GM23338 (cell line): ENCODE data around the gene DMRTB1.

Source experiments
- CTCF ChIP-seq, 2 experiments: fragments of 200-600 bp in 1 of 2; sonication (generic) in 1 of 2; conservative IDR thresholded peaks; 2 replicates each; pipeline versions ENCODE4 v1.5.1 to v1.6.1; 2016 to 2017; ENCODE audit warnings: antibody characterized with exemption in 2 of 2, low read depth in 2 of 2, mild to moderate bottlenecking in 2 of 2, moderate library complexity in 1 of 2
- EZH2 ChIP-seq: fragments of 200-600 bp; sonication (generic); IDR thresholded peaks from one replicate; pipeline ENCODE4 v1.8.0; 2017; ENCODE audit warnings: antibody characterized with exemption, mild to moderate bottlenecking, low read depth; ENCODE audit not compliant: unreplicated experiment
- EZH2phosphoT487 ChIP-seq: fragments of 200-600 bp; sonication (generic); IDR thresholded peaks from one replicate; pipeline ENCODE4 v1.8.1; 2018; ENCODE audit warnings: antibody characterized with exemption; ENCODE audit not compliant: unreplicated experiment
- POLR2AphosphoS5 ChIP-seq: IDR thresholded peaks from 2 replicates; pipeline ENCODE4 v1.6.1; 2016; ENCODE audit warnings: antibody characterized with exemption, low read depth

- no peak for TF ChIP-seq EZH2
- TF ChIP-seq CTCF (conservative IDR thresholded peaks at IDR 0.05; ENCODE audit: low read depth in 2 of 2), result no peak
- TF ChIP-seq EZH2phosphoT487, result no peak
- no peak for TF ChIP-seq POLR2AphosphoS5
Observed at GRCh38 chr1:53511323-53511932, 52.2 kb downstream of the DMRTB1 start.
